ENCODE results near the gene CLASP2.

Gene CLASP2

DNA sequence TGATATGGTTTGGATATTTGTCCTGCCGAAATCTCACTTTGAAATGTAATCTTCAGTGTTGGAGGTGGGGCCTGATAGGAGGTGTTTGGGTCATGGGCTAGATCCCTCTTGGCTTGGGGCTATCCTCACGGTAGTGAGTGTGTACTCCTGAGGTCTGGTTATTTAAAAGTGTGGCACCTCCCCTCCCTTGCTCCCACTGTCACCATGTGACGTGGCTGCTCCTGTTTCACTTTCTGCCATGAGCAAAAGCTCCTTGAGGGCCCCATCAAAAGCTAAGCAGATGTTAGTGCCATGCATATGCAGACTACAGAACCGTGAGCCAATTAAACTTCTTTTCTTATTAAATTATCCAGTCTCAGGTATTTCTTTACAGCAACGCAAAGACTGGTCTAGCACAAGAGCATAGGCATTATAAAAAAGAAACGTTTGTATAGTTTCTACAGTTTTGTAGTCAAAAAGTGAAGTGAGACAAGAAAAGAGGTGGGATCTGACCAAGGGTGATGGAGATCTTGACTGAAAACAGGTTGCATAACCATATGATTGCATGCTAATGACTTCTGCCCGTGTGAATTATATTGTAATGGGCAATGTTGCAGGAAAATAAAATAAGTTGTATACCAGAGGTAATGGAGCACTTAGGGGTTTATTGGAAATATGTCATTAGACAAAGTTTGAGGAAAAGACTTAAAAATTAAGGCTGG is 28.5 kb upstream of the CLASP2 start:
- no peak overlapping the region for H3K4me3 ChIP-seq (ENCODE audit: low read length)
- H2AFZ ChIP-seq (ENCODE audit: low read length) = no peak overlapping the region
- TF ChIP-seq, protein P1, sequence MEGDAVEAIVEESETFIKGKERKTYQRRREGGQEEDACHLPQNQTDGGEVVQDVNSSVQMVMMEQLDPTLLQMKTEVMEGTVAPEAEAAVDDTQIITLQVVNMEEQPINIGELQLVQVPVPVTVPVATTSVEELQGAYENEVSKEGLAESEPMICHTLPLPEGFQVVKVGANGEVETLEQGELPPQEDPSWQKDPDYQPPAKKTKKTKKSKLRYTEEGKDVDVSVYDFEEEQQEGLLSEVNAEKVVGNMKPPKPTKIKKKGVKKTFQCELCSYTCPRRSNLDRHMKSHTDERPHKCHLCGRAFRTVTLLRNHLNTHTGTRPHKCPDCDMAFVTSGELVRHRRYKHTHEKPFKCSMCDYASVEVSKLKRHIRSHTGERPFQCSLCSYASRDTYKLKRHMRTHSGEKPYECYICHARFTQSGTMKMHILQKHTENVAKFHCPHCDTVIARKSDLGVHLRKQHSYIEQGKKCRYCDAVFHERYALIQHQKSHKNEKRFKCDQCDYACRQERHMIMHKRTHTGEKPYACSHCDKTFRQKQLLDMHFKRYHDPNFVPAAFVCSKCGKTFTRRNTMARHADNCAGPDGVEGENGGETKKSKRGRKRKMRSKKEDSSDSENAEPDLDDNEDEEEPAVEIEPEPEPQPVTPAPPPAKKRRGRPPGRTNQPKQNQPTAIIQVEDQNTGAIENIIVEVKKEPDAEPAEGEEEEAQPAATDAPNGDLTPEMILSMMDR (IDR thresholded peaks at IDR 0.05; ENCODE audit: low read length) = no peak
- TF ChIP-seq EZH2 (optimal IDR thresholded peaks at IDR 0.05; ENCODE audit: low read depth, low read length) (no peak), EZH2phosphoT487 (IDR thresholded peaks at IDR 0.05; ENCODE audit: low read length) (no peak)

GRCh38 chr3:33737146-33737545 is 19.1 kb upstream of the CLASP2 start:
- H3K79me2 ChIP-seq (ENCODE audit: low read length) = no peaks in the 10 kb centered on the region
- no peak overlapping the region for H3K27ac ChIP-seq (ENCODE audit: low read length)
- no peaks in the 10 kb centered on the region for H3K36me3 ChIP-seq (replicated peaks; ENCODE audit: insufficient read depth, low read length)
- H3F3A ChIP-seq (ENCODE audit: insufficient read depth, low read length) = no peaks in the 10 kb centered on the region
- H3K9me3 ChIP-seq (replicated peaks; ENCODE audit: insufficient read depth, low read length) = no peaks in the 10 kb centered on the region
- no peaks in the 10 kb centered on the region for H3K9me2 ChIP-seq (replicated peaks; ENCODE audit: insufficient read depth, low read length)
- peaks cover 8% of the 10 kb centered on the region for H3K4me1 ChIP-seq (ENCODE audit: low read length)
- TF ChIP-seq EZH2phosphoT487 (IDR thresholded peaks at IDR 0.05; ENCODE audit: low read length) (no peak), EZH2 (optimal IDR thresholded peaks at IDR 0.05; ENCODE audit: low read depth, low read length) (no peak)
- TF ChIP-seq, protein P1 (IDR thresholded peaks at IDR 0.05; ENCODE audit: low read length) = no peak
- H2AFZ ChIP-seq (ENCODE audit: low read length) = 0 out of 2 replicates have a peak overlapping the region, but pooled peaks have one; percentile 11
- no peaks in the 10 kb centered on the region for H4K20me1 ChIP-seq (ENCODE audit: insufficient read depth, low read length)
- no peak overlapping the region for H3K9ac ChIP-seq (ENCODE audit: low read length)
- no peaks in the 10 kb centered on the region for H3K27me3 ChIP-seq (replicated peaks; ENCODE audit: insufficient read depth, low read length)
- no peak for DNase-seq
- no peak overlapping the region for H3K4me3 ChIP-seq (ENCODE audit: low read length)
- peak overlapping the region; percentile 14; the same call in 1 of the 2 replicates for H3K4me2 ChIP-seq (ENCODE audit: low read depth, low read length)

More for the DNA sequence above, 28.5 kb upstream of the CLASP2 start:
- Histone ChIP-seq H3K9me2 (replicated peaks; ENCODE audit: insufficient read depth, low read length) (no peaks in the 10 kb centered on the region), H3K36me3 (replicated peaks; ENCODE audit: insufficient read depth, low read length) (no peaks in the 10 kb centered on the region), H3K9ac (ENCODE audit: low read length) (no peak overlapping the region), H3K27ac (ENCODE audit: low read length) (peak overlapping the region; percentile 20; the same call in 1 of the 2 replicates), H3K4me1 (ENCODE audit: low read length) (peaks cover 12% of the 10 kb centered on the region), H4K20me1 (ENCODE audit: insufficient read depth, low read length) (no peaks in the 10 kb centered on the region), H3K9me3 (replicated peaks; ENCODE audit: insufficient read depth, low read length) (no peaks in the 10 kb centered on the region), H3F3A (ENCODE audit: insufficient read depth, low read length) (peaks cover 4% of the 10 kb centered on the region; the same call in 1 of the 2 replicates), H3K4me2 (ENCODE audit: low read depth, low read length) (peak overlapping the region; percentile 11), H3K27me3 (replicated peaks; ENCODE audit: insufficient read depth, low read length) (no peaks in the 10 kb centered on the region), H3K79me2 (ENCODE audit: low read length) (no peaks in the 10 kb centered on the region)
- DNase-seq = peak; percentile 72

DNA sequence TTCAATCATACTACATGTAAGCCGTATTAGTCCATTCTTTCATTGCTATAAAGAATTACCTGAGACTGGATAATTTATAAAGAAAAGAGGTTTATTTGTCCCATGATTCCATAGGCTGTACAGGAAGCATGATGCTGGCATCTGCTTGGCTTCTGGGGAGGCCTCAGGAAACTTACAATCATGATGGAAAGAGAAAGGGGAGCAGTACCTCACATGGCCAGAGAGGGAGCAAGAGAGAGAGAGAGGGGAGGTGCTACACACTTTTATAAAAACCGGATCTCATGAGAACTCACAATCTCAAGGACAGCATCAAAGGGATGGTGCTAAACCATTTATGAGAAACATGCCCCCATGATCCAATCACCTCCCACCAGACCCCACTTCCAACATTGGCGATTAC is 14.3 kb upstream of the CLASP2 start:
- Histone ChIP-seq H3K9me2 (replicated peaks; ENCODE audit: insufficient read depth, low read length) (no peaks in the 10 kb centered on the region), H3K27me3 (replicated peaks; ENCODE audit: insufficient read depth, low read length) (no peaks in the 10 kb centered on the region), H3F3A (ENCODE audit: insufficient read depth, low read length) (peaks cover 4% of the 10 kb centered on the region; the same call in 1 of the 2 replicates), H3K9me3 (replicated peaks; ENCODE audit: insufficient read depth, low read length) (no peaks in the 10 kb centered on the region), H2AFZ (ENCODE audit: low read length) (no peak overlapping the region), H3K79me2 (ENCODE audit: low read length) (no peaks in the 10 kb centered on the region), H3K4me3 (ENCODE audit: low read length) (no peak overlapping the region), H3K9ac (ENCODE audit: low read length) (no peak overlapping the region), H3K4me2 (ENCODE audit: low read depth, low read length) (no peak overlapping the region), H3K4me1 (ENCODE audit: low read length) (peaks cover 28% of the 10 kb centered on the region), H4K20me1 (ENCODE audit: insufficient read depth, low read length) (no peaks in the 10 kb centered on the region), H3K36me3 (replicated peaks; ENCODE audit: insufficient read depth, low read length) (no peaks in the 10 kb centered on the region), H3K27ac (ENCODE audit: low read length) (no peak overlapping the region)
- TF ChIP-seq, protein P1 (IDR thresholded peaks at IDR 0.05; ENCODE audit: low read length) = peak; percentile 47
- TF ChIP-seq EZH2phosphoT487 (IDR thresholded peaks at IDR 0.05; ENCODE audit: low read length) = no peak
- DNase-seq = no peak

Measured in MM.1S (cell line).